Panc1 (cell line): ENCODE measurements around the gene HNRNPM. TPM values are rescaled to one million over a fixed set of nuclear protein-coding genes. Genes with fewer than 3 reads are reported as not detected.

ENCODE experiments used
- ATAC-seq: fragments of 200-7000 bp; cut with Tn5 transposase; 2 replicates; pipeline ENCODE4 v1.9.1; 2020; ENCODE audit warnings: mild to moderate bottlenecking, moderate library complexity
- BruUV-seq: library from RNA; stranded (reverse); fragments of 400-500 nt; replicated peaks from 2 replicates; lab custom pipeline; 2021; lab: Mats Ljungman, UMichigan
- CTCF ChIA-PET: fragments of 300-600 bp; sonication (Branson Sonifier 250); formaldehyde crosslinking; loops from one replicate; lab custom pipeline; 2022; ENCODE audit warnings: antibody characterized with exemption; lab: Charles Lee
- POLR2A ChIA-PET: fragments of 300-600 bp; sonication (Branson Sonifier 250); formaldehyde crosslinking; loops from one replicate; lab custom pipeline; 2022; ENCODE audit warnings: antibody characterized with exemption; lab: Charles Lee
- DNase-seq: peaks from one replicate; pipeline ENCODE4 v3.0.0-alpha.2; 2010; ENCODE audit warnings: low read depth, low spot score
- H3K27ac ChIP-seq: 2 replicates; pipeline ENCODE4 v1.5.1; 2011; ENCODE audit warnings: mild to moderate bottlenecking, low read length, inconsistent platforms
- H3K27me3 ChIP-seq: fragments of 200-500 bp; sonication (Bioruptor generic); 2 replicates; pipeline ENCODE4 v1.6.0; 2014; ENCODE audit warnings: low read length, inconsistent platforms; ENCODE audit not compliant: control insufficient read depth, insufficient read depth
- H3K36me3 ChIP-seq: fragments of 200-500 bp; sonication (Bioruptor generic); 2 replicates; pipeline ENCODE4 v1.5.1; 2014; ENCODE audit warnings: inconsistent platforms, mild to moderate bottlenecking, low read length, moderate library complexity; ENCODE audit not compliant: control insufficient read depth, insufficient read depth
- H3K4me1 ChIP-seq: 2 replicates; pipeline ENCODE4 v1.5.1; 2011; ENCODE audit warnings: inconsistent platforms, mild to moderate bottlenecking, low read length, moderate library complexity; ENCODE audit not compliant: control insufficient read depth, insufficient read depth
- H3K4me3 ChIP-seq, 2 experiments: 2 replicates each; pipeline ENCODE4 v1.5.1; 2011 to 2012; ENCODE audit warnings: low read depth in 2 of 2, low read length in 2 of 2, mild to moderate bottlenecking in 2 of 2, inconsistent platforms in 1 of 2, moderate library complexity in 1 of 2
- H3K9me3 ChIP-seq: fragments of 200-500 bp; sonication (Bioruptor generic); 2 replicates; pipeline ENCODE4 v1.5.1; 2014; ENCODE audit warnings: low read depth, mild to moderate bottlenecking, inconsistent platforms, low read length, moderate library complexity; ENCODE audit not compliant: control insufficient read depth, insufficient read depth
- POLR2AphosphoS5 ChIP-seq: IDR thresholded peaks from 2 replicates; pipeline ENCODE4 v1.6.1; 2012; ENCODE audit warnings: mild to moderate bottlenecking, low read depth, low read length, moderate library complexity
- SIN3A ChIP-seq: IDR thresholded peaks from 2 replicates; pipeline ENCODE4 v1.6.1; 2012; ENCODE audit warnings: low read depth, mild to moderate bottlenecking, low read length, moderate library complexity, borderline replicate concordance; ENCODE audit not compliant: insufficient read depth
- TCF7L2 ChIP-seq: IDR thresholded peaks from 2 replicates; pipeline ENCODE4 v1.6.1; 2011; ENCODE audit warnings: mild to moderate bottlenecking, low read depth, low read length, inconsistent platforms
- in situ Hi-C: cut with HindIII; loops from 2 replicates; pipeline ENCODE4 v1.10.0; 2016; ENCODE audit warnings: low sequenced_read_pairs, low pct_unique_long_range_greater_than_20kb
- intact Hi-C: fragments of 100-400 bp; cut with micrococcal nuclease; formaldehyde crosslinking; loops from one replicate; pipeline ENCODE4 v1.10.0; 2022; ENCODE audit not compliant: unreplicated experiment
- total RNA-seq: library from RNA; stranded (reverse); gene quantifications from one replicate; pipeline ENCODE4 v1.2.1, GENCODE V29; 2021; ENCODE audit not compliant: unreplicated experiment
- TF ChIP-seq, protein P1 (sequence below), 2 experiments: IDR thresholded peaks; 2 replicates each; pipeline ENCODE4 v1.6.1; 2011 to 2012; ENCODE audit warnings: low read depth in 2 of 2, control low read depth in 1 of 2, low read length in 1 of 2, mild to moderate bottlenecking in 1 of 2, moderate library complexity in 1 of 2; ENCODE audit not compliant: insufficient read depth in 1 of 2
- TF ChIP-seq, protein P2 (sequence below): fragments of 450-650 bp; IDR thresholded peaks from 2 replicates; pipeline ENCODE4 v1.5.1; 2017; ENCODE audit warnings: mild to moderate bottlenecking

HNRNPM gene
- total RNA-seq, 1 experiment from 2014 or later = 225 TPM

DNA sequence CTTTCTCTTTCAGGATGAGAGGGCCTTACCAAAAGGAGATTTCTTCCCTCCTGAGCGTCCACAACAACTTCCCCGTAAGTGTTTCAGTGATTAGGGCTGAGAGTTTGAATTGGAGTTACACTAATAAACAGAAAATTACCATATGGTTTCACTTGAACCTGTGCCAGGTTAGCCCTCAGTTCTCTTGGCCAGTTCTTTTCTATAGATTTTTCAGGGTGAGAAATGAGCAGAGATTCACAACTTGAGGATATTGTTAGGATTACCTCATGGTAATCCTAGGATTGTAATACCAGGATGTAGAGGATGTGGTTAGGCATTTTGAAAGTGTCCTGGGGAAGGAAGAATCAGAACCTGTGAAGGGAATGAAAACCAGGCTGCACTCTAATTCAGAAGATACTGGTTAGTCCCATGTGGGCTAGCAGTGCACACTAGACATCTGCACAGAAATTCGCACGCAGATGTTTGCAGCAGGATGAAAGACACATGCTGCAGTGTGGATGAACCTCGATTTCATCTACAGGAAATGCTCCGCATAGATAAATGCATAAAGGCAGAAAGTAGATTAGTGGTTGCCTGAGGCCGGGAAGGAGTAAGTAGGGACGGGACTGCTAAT, 24.1 kb downstream of the HNRNPM start:
- no TSS peak for BruUV-seq
- POLR2A ChIA-PET = no interaction called here
- in situ Hi-C loops (no loop called here), intact Hi-C loops (no loop called here)
- TF ChIP-seq TCF7L2 = no peak
- TF ChIP-seq, protein P1, sequence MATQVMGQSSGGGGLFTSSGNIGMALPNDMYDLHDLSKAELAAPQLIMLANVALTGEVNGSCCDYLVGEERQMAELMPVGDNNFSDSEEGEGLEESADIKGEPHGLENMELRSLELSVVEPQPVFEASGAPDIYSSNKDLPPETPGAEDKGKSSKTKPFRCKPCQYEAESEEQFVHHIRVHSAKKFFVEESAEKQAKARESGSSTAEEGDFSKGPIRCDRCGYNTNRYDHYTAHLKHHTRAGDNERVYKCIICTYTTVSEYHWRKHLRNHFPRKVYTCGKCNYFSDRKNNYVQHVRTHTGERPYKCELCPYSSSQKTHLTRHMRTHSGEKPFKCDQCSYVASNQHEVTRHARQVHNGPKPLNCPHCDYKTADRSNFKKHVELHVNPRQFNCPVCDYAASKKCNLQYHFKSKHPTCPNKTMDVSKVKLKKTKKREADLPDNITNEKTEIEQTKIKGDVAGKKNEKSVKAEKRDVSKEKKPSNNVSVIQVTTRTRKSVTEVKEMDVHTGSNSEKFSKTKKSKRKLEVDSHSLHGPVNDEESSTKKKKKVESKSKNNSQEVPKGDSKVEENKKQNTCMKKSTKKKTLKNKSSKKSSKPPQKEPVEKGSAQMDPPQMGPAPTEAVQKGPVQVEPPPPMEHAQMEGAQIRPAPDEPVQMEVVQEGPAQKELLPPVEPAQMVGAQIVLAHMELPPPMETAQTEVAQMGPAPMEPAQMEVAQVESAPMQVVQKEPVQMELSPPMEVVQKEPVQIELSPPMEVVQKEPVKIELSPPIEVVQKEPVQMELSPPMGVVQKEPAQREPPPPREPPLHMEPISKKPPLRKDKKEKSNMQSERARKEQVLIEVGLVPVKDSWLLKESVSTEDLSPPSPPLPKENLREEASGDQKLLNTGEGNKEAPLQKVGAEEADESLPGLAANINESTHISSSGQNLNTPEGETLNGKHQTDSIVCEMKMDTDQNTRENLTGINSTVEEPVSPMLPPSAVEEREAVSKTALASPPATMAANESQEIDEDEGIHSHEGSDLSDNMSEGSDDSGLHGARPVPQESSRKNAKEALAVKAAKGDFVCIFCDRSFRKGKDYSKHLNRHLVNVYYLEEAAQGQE (IDR thresholded peaks at IDR 0.05; ENCODE audit: insufficient read depth in 1 of 2, low read depth in 2 of 2, low read length in 1 of 2) = no peak
- TF ChIP-seq, protein P2, sequence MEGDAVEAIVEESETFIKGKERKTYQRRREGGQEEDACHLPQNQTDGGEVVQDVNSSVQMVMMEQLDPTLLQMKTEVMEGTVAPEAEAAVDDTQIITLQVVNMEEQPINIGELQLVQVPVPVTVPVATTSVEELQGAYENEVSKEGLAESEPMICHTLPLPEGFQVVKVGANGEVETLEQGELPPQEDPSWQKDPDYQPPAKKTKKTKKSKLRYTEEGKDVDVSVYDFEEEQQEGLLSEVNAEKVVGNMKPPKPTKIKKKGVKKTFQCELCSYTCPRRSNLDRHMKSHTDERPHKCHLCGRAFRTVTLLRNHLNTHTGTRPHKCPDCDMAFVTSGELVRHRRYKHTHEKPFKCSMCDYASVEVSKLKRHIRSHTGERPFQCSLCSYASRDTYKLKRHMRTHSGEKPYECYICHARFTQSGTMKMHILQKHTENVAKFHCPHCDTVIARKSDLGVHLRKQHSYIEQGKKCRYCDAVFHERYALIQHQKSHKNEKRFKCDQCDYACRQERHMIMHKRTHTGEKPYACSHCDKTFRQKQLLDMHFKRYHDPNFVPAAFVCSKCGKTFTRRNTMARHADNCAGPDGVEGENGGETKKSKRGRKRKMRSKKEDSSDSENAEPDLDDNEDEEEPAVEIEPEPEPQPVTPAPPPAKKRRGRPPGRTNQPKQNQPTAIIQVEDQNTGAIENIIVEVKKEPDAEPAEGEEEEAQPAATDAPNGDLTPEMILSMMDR = no peak
- no peak for TF ChIP-seq POLR2AphosphoS5
- no peak for TF ChIP-seq SIN3A
- no peak overlapping the region for H3K27ac ChIP-seq
- peaks cover 52% of the 10 kb centered on the region for H3K36me3 ChIP-seq
- no peaks in the 10 kb centered on the region for H3K27me3 ChIP-seq
- no peaks in the 10 kb centered on the region for H3K4me1 ChIP-seq
- H3K9me3 ChIP-seq = no peaks in the 10 kb centered on the region
- CTCF ChIA-PET = interaction anchor here (0.6 kb wide), 1 partner anchor 115 kb away, joined by 4 read pairs; no protein-coding TSS in a partner anchor
- no peak overlapping the region for H3K4me3 ChIP-seq
- ATAC-seq (no peak), DNase-seq (no peak)

DNA sequence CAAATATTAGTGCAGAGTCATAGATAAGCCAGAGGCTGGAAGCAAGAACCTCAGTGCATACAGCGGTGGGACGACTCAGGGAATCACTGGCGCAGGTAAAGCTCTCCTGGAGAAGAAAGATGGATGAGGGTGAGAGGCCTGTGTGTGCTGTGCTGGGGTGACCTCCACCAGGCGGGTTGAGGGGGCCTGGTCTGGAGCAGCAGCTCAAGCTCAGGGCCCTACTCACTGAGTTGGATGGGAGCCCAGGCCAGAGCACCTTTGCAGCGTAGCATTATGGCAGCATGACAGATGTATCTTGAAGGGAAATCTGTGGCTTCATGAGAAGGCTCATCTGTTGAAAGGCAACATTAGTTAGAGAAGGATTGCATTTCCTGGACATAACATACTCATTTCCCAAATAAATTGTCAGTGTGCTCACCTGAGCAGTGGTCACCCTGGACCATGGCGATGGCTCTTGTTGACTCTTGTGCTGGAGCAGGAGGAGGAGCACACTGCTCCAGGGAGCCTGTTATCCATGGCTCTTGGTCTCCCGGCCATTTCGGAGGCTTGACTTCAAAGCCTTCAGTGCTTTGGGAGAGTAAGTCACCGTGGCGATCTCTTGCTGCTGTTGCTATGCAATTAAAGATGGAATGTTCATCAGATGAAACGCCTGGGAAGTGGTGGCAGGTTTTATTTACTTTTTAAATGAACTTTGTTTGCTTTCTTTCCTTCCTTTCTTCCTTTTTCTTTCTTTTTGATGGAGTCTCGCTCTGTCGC, 25.0 kb downstream of the HNRNPM start:
- DNase-seq (no peak), ATAC-seq (peak; percentile 56; the same call in 1 of the 2 replicates)
- intact Hi-C loops (no loop called here), in situ Hi-C loops (no loop called here)
- no peak overlapping the region for H3K27ac ChIP-seq
- no peaks in the 10 kb centered on the region for H3K9me3 ChIP-seq
- no peak overlapping the region for H3K4me3 ChIP-seq
- ChIA-PET CTCF (interaction anchor here (0.6 kb wide), 1 partner anchor 115 kb away, joined by 4 read pairs; no protein-coding TSS in a partner anchor), POLR2A (no interaction called here)
- no TSS peak for BruUV-seq
- H3K4me1 ChIP-seq = no peaks in the 10 kb centered on the region
- H3K36me3 ChIP-seq = peaks cover 48% of the 10 kb centered on the region
- TF ChIP-seq POLR2AphosphoS5 = no peak
- no peak for TF ChIP-seq TCF7L2
- TF ChIP-seq, protein P1 (IDR thresholded peaks at IDR 0.05; ENCODE audit: insufficient read depth in 1 of 2, low read depth in 2 of 2, low read length in 1 of 2) = no peak
- no peak for TF ChIP-seq SIN3A
- TF ChIP-seq, protein P2 = no peak
- no peaks in the 10 kb centered on the region for H3K27me3 ChIP-seq
